Esophagus squamous epithelium (tissue), 5 donors: ENCODE results near the gene TRIM47. TPM values are rescaled to one million over a fixed set of nuclear protein-coding genes. Genes with fewer than 3 reads are reported as not detected.

Source experiments
- DNase-seq: peaks from one replicate; lab custom pipeline; 2025; lab: John Stamatoyannopoulos, UW
- H3K27ac ChIP-seq, 4 donors: fragments of 200-600 bp; sonication (generic); one replicate each; pipeline ENCODE4 v1.5.1; 2016 to 2019; ENCODE audit warnings: mild to moderate bottlenecking in 1 of 4
- H3K27me3 ChIP-seq, 4 donors: fragments of 200-600 bp; sonication (generic); 1 replicate in 3 of 4; 2 replicates in 1 of 4; pipeline versions ENCODE4 v1.5.1 to v1.6.0; 2017 to 2021; ENCODE audit warnings: antibody characterized with exemption in 1 of 4
- H3K36me3 ChIP-seq, 3 donors: fragments of 200-600 bp; sonication (generic); one replicate each; pipeline ENCODE4 v1.5.1; 2016 to 2019
- H3K4me1 ChIP-seq, 3 donors: fragments of 200-600 bp; sonication (generic); one replicate each; pipeline ENCODE4 v1.5.1; 2017 to 2019
- H3K4me3 ChIP-seq, 4 donors: fragments of 200-600 bp; sonication (generic); 1 replicate in 3 of 4; 2 replicates in 1 of 4; pipeline ENCODE4 v1.5.1; 2016 to 2019; ENCODE audit warnings: mild to moderate bottlenecking in 2 of 4, moderate library complexity in 1 of 4
- H3K9me3 ChIP-seq, 3 donors: fragments of 200-600 bp; sonication (generic); one replicate each; pipeline ENCODE4 v1.5.1; 2016 to 2019
- CTCF ChIP-seq, 6 experiments: fragments of 450-650 bp in 4 of 6; fragments of 200-600 bp in 2 of 6; sonication (generic) in 2 of 6; IDR thresholded peaks; one replicate each; pipeline ENCODE4 v1.5.1; 2016 to 2019; ENCODE audit warnings: antibody characterized with exemption in 6 of 6, mild to moderate bottlenecking in 4 of 6, moderate library complexity in 4 of 6
- POLR2A ChIP-seq, 4 donors: fragments of 450-650 bp; IDR thresholded peaks; one replicate each; pipeline ENCODE4 v1.6.1; 2017; ENCODE audit warnings: antibody characterized with exemption in 4 of 4, mild to moderate bottlenecking in 4 of 4, moderate library complexity in 3 of 4
- WGBS, 2 donors: methylation state at CpG; one replicate each; pipeline ENCODE4 v1.1.5; 2018; 5-methylcytosine and 5-hydroxymethylcytosine counted together
- intact Hi-C: fragments of 100-400 bp; cut with DNase I; formaldehyde crosslinking; loops from one replicate; pipeline ENCODE4 v1.15.0; 2022
- total RNA-seq, 4 donors: library from RNA; depleted of rRNA; stranded (reverse); fragments of >200 nt; gene quantifications; one replicate each; pipeline ENCODE4 v1.1.0, GENCODE V29; 2016
- donor health status: DM: yes; HTN: yes; CAD: no.

Gene TRIM47
- total RNA-seq, 4 donors from 2014 or later, result 19.5 to 33.4 (median 25.5) TPM

GRCh38 chr17:75832652-75833400 lies 45.6 kb downstream of the TRIM47 start:
- TF ChIP-seq POLR2A (IDR thresholded peaks at IDR 0.05) (no peak), CTCF (IDR thresholded peaks at IDR 0.05) (no peak)
- Histone ChIP-seq H3K27ac (peak overlapping the region; percentile 22 to 78 (median 62)), H3K36me3 (peaks cover 0 to 75% (median 0%) of the 10 kb centered on the region in 3 donors), H3K9me3 (no peaks in the 10 kb centered on the region), H3K4me3 (peak overlapping the region in 2 of 4 donors; percentile 4 to 23), H3K4me1 (peaks cover 7 to 46% (median 12%) of the 10 kb centered on the region in 3 donors), H3K27me3 (no peaks in the 10 kb centered on the region)
- WGBS, 2 donors, result 44 to 57% methylated on average over 16 to 18 of the region's 20 CpGs
- DNase-seq, result no peak
- intact Hi-C loops, result no loop called here

GRCh38 chr17:75832164-75832651 lies 46.2 kb downstream of the TRIM47 start:
- peak overlapping the region in 2 of 4 donors; percentile 4 to 23 for H3K4me3 ChIP-seq
- peak in 1 of 4 donors; percentile 37 for TF ChIP-seq POLR2A (IDR thresholded peaks at IDR 0.05)
- TF ChIP-seq CTCF (IDR thresholded peaks at IDR 0.05), result no peak
- peaks cover 0 to 74% (median 0%) of the 10 kb centered on the region in 3 donors for H3K36me3 ChIP-seq
- intact Hi-C loops, result no loop called here
- DNase-seq, result no peak
- H3K27me3 ChIP-seq, result no peaks in the 10 kb centered on the region
- peaks cover 12 to 52% (median 18%) of the 10 kb centered on the region in 3 donors for H3K4me1 ChIP-seq
- no peaks in the 10 kb centered on the region for H3K9me3 ChIP-seq
- H3K27ac ChIP-seq, result peak overlapping the region; percentile 22 to 78 (median 62)
- WGBS, 2 donors, result 75 to 86% methylated on average over 8 of the region's 10 CpGs

GRCh38 chr17:75831032-75831571 lies 47.3 kb downstream of the TRIM47 start:
- DNase-seq, result no peak
- Histone ChIP-seq H3K36me3 (peaks cover 0 to 74% (median 0%) of the 10 kb centered on the region in 3 donors), H3K9me3 (no peaks in the 10 kb centered on the region), H3K4me1 (peaks cover 15 to 61% (median 23%) of the 10 kb centered on the region in 3 donors), H3K27me3 (no peaks in the 10 kb centered on the region), H3K27ac (peak overlapping the region in 1 of 4 donors; percentile 76), H3K4me3 (no peak overlapping the region)
- no peak for TF ChIP-seq CTCF (IDR thresholded peaks at IDR 0.05)
- TF ChIP-seq POLR2A (IDR thresholded peaks at IDR 0.05), result no peak
- WGBS, 2 donors, result 87% methylated on average over 3 of the region's 15 CpGs; no CpG with 5 or more reads in 1 of the 2 donors
- intact Hi-C loops, result no loop called here

GRCh38 chr17:75830164-75831031 lies 48.0 kb downstream of the TRIM47 start:
- 71 to 86% methylated on average over 8 to 10 of the region's 27 CpGs for WGBS, 2 donors
- TF ChIP-seq POLR2A (IDR thresholded peaks at IDR 0.05) (no peak), CTCF (IDR thresholded peaks at IDR 0.05) (peak in 4 of 6 experiments; percentile 33 to 52 (median 34))
- Histone ChIP-seq H3K36me3 (peaks cover 0 to 74% (median 0%) of the 10 kb centered on the region in 3 donors), H3K27me3 (no peaks in the 10 kb centered on the region), H3K27ac (no peak overlapping the region), H3K4me3 (no peak overlapping the region), H3K9me3 (no peaks in the 10 kb centered on the region), H3K4me1 (peaks cover 15 to 55% (median 23%) of the 10 kb centered on the region in 3 donors)
- intact Hi-C loops, result no loop called here
- DNase-seq, result no peak
